ENCODE measurements around the gene TMEM184A.
A peak's percentile ranks its signal among the peaks of the same experiment; 100 is the strongest.

Gene TMEM184A

GRCh38 chr7:1555813-1556543 lies at the start of gene TMEM184A:
TMEM184A (minus strand) TSS chr7:1556205; CDS start chr7:1555484, 721 bp downstream.
- CTCF ChIA-PET: interaction anchor here (1.3 kb wide), 1 partner anchor 31 kb away, joined by 5 read pairs; no protein-coding TSS in a partner anchor
- DNase-seq (ENCODE audit: extremely low spot score): peak; percentile 62
- POLR2A ChIA-PET: no interaction called here
- TF ChIP-seq CTCF (IDR thresholded peaks at IDR 0.05; ENCODE audit: control extremely low read depth, extremely low read depth, low read depth, missing control alignments): peak; percentile 46

- ChIA-PET POLR2A (no interaction called here), CTCF (no interaction called here)
- DNase-seq (ENCODE audit: extremely low spot score): no peak
- TF ChIP-seq CTCF (IDR thresholded peaks at IDR 0.05; ENCODE audit: control extremely low read depth, extremely low read depth, low read depth, missing control alignments): no peak
Measured at GRCh38 chr7:1604383-1604782, 48.4 kb upstream of the TMEM184A start.

GRCh38 chr7:1603346-1604225 lies 47.6 kb upstream of the TMEM184A start:
- ChIA-PET POLR2A (no interaction called here), CTCF (no interaction called here)
- DNase-seq (ENCODE audit: extremely low spot score): no peak
- TF ChIP-seq CTCF (IDR thresholded peaks at IDR 0.05; ENCODE audit: control extremely low read depth, extremely low read depth, low read depth, missing control alignments): no peak

GRCh38 chr7:1602386-1602785 lies 46.4 kb upstream of the TMEM184A start:
- DNase-seq (ENCODE audit: extremely low spot score): no peak
- POLR2A ChIA-PET: no interaction called here

GRCh38 chr7:1601956-1602355 lies 46.0 kb upstream of the TMEM184A start:
- no peak for TF ChIP-seq CTCF (IDR thresholded peaks at IDR 0.05; ENCODE audit: control extremely low read depth, extremely low read depth, low read depth, missing control alignments)
- no peak for DNase-seq (ENCODE audit: extremely low spot score)
- POLR2A ChIA-PET: no interaction called here
- CTCF ChIA-PET: no interaction called here

More at GRCh38 chr7:1602386-1602785, 46.4 kb upstream of the TMEM184A start:
- CTCF ChIA-PET: no interaction called here
- TF ChIP-seq CTCF (IDR thresholded peaks at IDR 0.05; ENCODE audit: control extremely low read depth, extremely low read depth, low read depth, missing control alignments): no peak

- POLR2A ChIA-PET: no interaction called here
- CTCF ChIA-PET: interaction anchor here (1.0 kb wide), 1 partner anchor 21 kb away, joined by 3 read pairs; no protein-coding TSS in a partner anchor
- TF ChIP-seq CTCF (IDR thresholded peaks at IDR 0.05; ENCODE audit: control extremely low read depth, extremely low read depth, low read depth, missing control alignments): no peak
- DNase-seq (ENCODE audit: extremely low spot score): no peak
Measured at GRCh38 chr7:1599640-1600395, 43.8 kb upstream of the TMEM184A start.
